IMR-90 (cell line): Measurements from ENCODE around the gene LRRC55.

Experiments
- BHLHE40 ChIP-seq: fragments of 150-350 bp; IDR thresholded peaks from 2 replicates; pipeline ENCODE4 v1.6.1; 2016; ENCODE audit warnings: mild to moderate bottlenecking, low read depth, low read length
- CEBPB ChIP-seq: IDR thresholded peaks from 2 replicates; pipeline ENCODE4 v1.6.1; 2012; ENCODE audit warnings: low read depth, low read length, improper control_type of control experiment
- CHD1 ChIP-seq: IDR thresholded peaks from 2 replicates; pipeline ENCODE4 v1.6.1; 2012; ENCODE audit warnings: low read depth, low read length, improper control_type of control experiment
- MAFK ChIP-seq: IDR thresholded peaks from 2 replicates; pipeline ENCODE4 v1.6.1; 2012; ENCODE audit warnings: low read depth, low read length, improper control_type of control experiment
- MAZ ChIP-seq: IDR thresholded peaks from 2 replicates; pipeline ENCODE4 v1.6.1; 2012; ENCODE audit warnings: low read depth, mild to moderate bottlenecking, low read length, improper control_type of control experiment, moderate library complexity, borderline replicate concordance
- MXI1 ChIP-seq: IDR thresholded peaks from 2 replicates; pipeline ENCODE4 v1.6.1; 2012; ENCODE audit warnings: low read depth, mild to moderate bottlenecking, low read length, moderate library complexity, borderline replicate concordance
- POLR2A ChIP-seq: IDR thresholded peaks from 2 replicates; pipeline ENCODE4 v1.6.1; 2012; ENCODE audit warnings: mild to moderate bottlenecking, low read depth, low read length
- RAD21 ChIP-seq: IDR thresholded peaks from 2 replicates; pipeline ENCODE4 v1.6.1; 2012; ENCODE audit warnings: low read length, improper control_type of control experiment
- RCOR1 ChIP-seq: IDR thresholded peaks from 2 replicates; pipeline ENCODE4 v1.6.1; 2012; ENCODE audit warnings: mild to moderate bottlenecking, low read length, improper control_type of control experiment; ENCODE audit not compliant: insufficient replicate concordance
- RFX5 ChIP-seq: IDR thresholded peaks from 2 replicates; pipeline ENCODE4 v1.8.0; 2012; ENCODE audit warnings: low read depth, mild to moderate bottlenecking, low read length, moderate library complexity
- SMC3 ChIP-seq: fragments of 150-350 bp; IDR thresholded peaks from 2 replicates; pipeline ENCODE4 v1.6.1; 2016; ENCODE audit warnings: low read depth, mild to moderate bottlenecking, antibody characterized with exemption, low read length, moderate library complexity
- TF ChIP-seq, protein P1 (sequence below): conservative IDR thresholded peaks from 2 replicates; pipeline ENCODE4 v1.5.1; 2012; ENCODE audit warnings: mild to moderate bottlenecking, low read depth, low read length, improper control_type of control experiment
- TF ChIP-seq, protein P2 (sequence below): fragments of 150-350 bp; IDR thresholded peaks from 2 replicates; pipeline ENCODE4 v1.6.1; 2016; ENCODE audit warnings: low read depth, mild to moderate bottlenecking, low read length, moderate library complexity, borderline replicate concordance
- TF ChIP-seq, protein P3 (sequence below): fragments of 150-350 bp; IDR thresholded peaks from 2 replicates; pipeline ENCODE4 v1.6.1; 2017; ENCODE audit warnings: mild to moderate bottlenecking, antibody characterized with exemption, low read length, low read depth

DNA sequence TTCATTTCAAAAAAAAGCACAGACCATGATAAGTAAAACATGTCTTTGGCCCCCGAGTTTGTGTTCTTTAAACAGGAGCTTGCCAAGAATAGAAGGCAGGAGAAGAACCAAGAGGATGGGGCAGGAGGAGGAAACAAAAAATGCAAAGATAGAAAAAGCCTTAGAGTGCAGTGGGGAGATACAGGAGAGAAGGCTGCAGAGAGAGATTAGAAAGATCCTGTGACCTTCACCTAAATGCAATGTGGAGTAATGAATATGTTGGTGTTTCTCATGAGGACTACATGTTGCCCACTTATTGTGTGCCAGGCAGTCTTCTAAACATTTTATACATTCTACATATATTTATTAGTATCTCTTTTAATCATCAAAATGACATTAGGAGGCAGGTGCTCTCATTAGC is 57.6 kb downstream of the LRRC55 start:
- TF ChIP-seq, protein P1, sequence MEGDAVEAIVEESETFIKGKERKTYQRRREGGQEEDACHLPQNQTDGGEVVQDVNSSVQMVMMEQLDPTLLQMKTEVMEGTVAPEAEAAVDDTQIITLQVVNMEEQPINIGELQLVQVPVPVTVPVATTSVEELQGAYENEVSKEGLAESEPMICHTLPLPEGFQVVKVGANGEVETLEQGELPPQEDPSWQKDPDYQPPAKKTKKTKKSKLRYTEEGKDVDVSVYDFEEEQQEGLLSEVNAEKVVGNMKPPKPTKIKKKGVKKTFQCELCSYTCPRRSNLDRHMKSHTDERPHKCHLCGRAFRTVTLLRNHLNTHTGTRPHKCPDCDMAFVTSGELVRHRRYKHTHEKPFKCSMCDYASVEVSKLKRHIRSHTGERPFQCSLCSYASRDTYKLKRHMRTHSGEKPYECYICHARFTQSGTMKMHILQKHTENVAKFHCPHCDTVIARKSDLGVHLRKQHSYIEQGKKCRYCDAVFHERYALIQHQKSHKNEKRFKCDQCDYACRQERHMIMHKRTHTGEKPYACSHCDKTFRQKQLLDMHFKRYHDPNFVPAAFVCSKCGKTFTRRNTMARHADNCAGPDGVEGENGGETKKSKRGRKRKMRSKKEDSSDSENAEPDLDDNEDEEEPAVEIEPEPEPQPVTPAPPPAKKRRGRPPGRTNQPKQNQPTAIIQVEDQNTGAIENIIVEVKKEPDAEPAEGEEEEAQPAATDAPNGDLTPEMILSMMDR, result no peak
- TF ChIP-seq POLR2A (no peak), RAD21 (no peak), RFX5 (no peak), CEBPB (no peak), MXI1 (no peak), RCOR1 (no peak), MAZ (no peak), SMC3 (no peak), CHD1 (no peak), BHLHE40 (no peak), MAFK (no peak)
- TF ChIP-seq, protein P2, sequence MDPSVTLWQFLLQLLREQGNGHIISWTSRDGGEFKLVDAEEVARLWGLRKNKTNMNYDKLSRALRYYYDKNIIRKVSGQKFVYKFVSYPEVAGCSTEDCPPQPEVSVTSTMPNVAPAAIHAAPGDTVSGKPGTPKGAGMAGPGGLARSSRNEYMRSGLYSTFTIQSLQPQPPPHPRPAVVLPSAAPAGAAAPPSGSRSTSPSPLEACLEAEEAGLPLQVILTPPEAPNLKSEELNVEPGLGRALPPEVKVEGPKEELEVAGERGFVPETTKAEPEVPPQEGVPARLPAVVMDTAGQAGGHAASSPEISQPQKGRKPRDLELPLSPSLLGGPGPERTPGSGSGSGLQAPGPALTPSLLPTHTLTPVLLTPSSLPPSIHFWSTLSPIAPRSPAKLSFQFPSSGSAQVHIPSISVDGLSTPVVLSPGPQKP, result no peak
- TF ChIP-seq, protein P3, sequence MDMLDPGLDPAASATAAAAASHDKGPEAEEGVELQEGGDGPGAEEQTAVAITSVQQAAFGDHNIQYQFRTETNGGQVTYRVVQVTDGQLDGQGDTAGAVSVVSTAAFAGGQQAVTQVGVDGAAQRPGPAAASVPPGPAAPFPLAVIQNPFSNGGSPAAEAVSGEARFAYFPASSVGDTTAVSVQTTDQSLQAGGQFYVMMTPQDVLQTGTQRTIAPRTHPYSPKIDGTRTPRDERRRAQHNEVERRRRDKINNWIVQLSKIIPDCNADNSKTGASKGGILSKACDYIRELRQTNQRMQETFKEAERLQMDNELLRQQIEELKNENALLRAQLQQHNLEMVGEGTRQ, result no peak
